CMK (cell line): Measurements from ENCODE around the gene ATP8A1.

Experiments used
- DNase-seq: peaks from one replicate; pipeline ENCODE4 v3.0.0-alpha.2; 2010; ENCODE audit warnings: low read depth

The ATP8A1 gene

GRCh38 chr4:42568610-42569207 is 88.2 kb downstream of the ATP8A1 start:
- DNase-seq = peak; percentile 31

- no peak for DNase-seq
Observed at GRCh38 chr4:42566835-42567234, 90.1 kb downstream of the ATP8A1 start.

GRCh38 chr4:42562016-42562415 is 94.9 kb downstream of the ATP8A1 start:
- no peak for DNase-seq

DNA sequence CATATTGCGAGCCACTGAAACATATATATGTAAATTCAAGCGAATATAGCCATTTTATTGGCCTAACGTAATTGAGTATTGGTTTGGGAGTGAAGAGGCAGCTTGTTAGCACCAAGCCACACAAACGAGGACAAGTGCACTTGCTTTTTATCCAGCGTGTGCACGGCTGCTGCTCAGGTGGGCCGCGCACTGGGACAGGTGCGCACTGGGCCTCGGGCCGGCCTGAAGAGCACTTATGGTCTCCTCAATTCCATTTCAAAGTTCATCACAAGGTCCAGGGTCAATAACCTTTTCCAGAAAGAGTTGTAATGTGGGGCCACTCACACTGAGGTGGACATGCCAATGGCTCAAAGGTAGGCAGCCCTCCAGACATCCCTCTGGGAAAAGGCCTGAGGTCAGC is 95.9 kb downstream of the ATP8A1 start:
- no peak for DNase-seq

DNA sequence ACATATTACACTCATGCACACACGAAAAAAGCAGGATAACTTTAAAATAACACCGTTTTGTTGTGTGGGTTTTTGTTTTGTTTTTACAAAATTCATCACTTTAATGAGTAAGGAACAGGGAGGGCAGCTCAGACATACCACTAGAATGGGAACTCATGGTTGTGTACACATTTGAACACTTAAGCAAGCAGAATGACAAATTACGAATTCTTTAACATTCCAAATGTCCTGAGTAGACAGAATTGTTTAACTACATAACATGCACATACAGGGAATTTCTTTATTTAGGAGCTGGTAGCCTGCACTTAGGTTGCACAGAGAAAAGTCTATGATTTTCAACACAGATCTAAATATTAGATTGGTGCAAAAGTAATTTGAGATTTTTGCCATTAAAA is 96.4 kb downstream of the ATP8A1 start:
- no peak for DNase-seq

GRCh38 chr4:42558156-42558555 is 98.7 kb downstream of the ATP8A1 start:
- no peak for DNase-seq

GRCh38 chr4:42555828-42556227 is 101.1 kb downstream of the ATP8A1 start:
- DNase-seq = no peak

DNA sequence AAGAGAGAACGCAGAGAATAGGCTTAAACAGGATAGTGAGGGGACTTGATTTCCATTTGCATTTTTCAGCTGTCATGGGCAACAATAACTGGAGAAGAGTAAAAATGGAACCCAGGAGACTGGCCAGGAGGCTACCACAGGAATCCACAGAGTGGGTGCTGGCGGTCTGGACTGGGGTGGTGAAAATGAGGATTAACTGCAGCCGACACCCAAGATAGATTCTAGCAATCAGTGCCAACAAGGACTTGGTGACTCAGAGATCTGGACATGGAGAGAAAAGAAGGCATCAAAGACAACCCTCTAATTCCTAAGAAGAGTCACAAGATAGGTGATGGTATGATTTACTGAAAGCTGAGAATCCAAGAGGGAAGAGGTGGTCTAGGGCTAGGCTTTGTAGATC is 102.8 kb downstream of the ATP8A1 start:
- DNase-seq = no peak

- no peak for DNase-seq
Observed at GRCh38 chr4:42549896-42550295, 107.0 kb downstream of the ATP8A1 start.

GRCh38 chr4:42547805-42548204 is 109.1 kb downstream of the ATP8A1 start:
- no peak for DNase-seq

- DNase-seq = no peak
Observed at GRCh38 chr4:42543762-42544161, 113.1 kb downstream of the ATP8A1 start.

DNA sequence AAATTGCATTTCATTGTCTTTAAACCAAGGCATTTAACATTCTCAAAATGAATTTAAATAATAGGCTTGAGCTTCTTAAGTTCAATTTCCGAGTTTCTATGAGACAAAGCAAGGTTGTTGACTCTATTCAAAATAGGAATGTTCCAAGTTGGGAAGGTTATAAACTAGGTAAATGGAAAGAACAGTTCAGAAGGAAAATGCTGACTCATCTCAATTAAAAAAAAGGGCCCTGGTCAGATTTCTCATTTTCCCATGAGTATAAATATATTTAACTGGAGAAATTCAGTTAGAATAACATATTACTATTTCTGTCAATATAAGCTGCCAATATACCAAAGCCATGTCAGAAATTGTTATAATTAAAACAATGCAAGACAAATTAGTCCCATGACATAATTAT is 113.8 kb downstream of the ATP8A1 start:
- no peak for DNase-seq

- DNase-seq = no peak
Observed at GRCh38 chr4:42541647-42542046, 115.3 kb downstream of the ATP8A1 start.

DNA sequence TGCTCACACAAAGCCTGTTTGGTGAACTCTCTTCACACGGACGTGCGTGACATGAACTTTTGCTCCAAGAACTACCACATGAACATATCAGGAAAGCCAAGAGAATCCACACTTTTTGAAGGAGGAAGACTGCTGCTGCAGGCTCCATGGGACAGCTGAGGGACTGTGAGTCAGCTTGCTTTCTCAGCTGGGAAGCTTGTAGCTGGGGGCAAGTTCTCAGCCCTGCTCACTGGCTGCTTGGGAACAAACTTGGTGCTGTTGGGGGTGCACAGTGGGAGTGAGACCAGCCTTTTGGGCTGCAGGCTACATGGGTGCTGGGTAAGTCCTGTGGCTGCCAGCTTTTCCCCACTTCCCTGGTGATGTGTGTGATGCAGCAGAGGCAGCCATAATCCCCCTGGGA is 123.9 kb downstream of the ATP8A1 start:
- no peak for DNase-seq

DNA sequence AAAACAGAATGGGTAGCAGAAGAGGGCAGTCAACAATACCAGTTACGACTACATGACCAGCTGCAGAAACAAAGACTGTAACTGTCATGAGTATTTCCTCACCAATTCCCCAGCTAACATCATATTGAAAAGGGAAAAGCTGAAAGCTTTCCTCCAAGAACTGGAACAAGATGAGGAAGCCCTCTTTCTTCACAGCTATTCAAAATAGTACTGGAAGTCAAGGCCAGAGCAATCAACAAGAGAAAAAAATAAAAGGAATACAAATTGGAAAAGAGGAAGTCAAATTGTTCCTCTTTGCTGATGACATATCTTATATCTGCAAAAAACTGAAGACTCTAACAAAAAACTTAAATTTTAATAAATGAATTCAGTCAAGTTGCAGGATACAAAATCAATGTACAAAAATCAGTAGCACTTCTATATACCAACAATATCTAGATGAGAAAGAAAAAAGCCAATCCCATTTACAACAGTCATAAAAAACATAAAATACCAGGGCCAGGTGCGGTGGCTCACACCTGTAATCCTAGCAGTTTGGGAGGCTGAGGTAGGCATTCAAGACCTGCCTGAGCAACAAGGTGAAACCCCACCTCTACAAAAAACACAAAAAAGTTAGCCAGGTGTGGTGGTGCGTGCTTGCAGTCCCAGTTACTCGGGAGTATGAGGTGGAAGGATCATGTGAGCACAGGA is 125.4 kb downstream of the ATP8A1 start:
- DNase-seq = no peak

GRCh38 chr4:42523066-42523718 is 133.7 kb downstream of the ATP8A1 start:
- no peak for DNase-seq

- DNase-seq = peak; percentile 18
Observed at GRCh38 chr4:42519803-42520417, 137.0 kb downstream of the ATP8A1 start.

DNA sequence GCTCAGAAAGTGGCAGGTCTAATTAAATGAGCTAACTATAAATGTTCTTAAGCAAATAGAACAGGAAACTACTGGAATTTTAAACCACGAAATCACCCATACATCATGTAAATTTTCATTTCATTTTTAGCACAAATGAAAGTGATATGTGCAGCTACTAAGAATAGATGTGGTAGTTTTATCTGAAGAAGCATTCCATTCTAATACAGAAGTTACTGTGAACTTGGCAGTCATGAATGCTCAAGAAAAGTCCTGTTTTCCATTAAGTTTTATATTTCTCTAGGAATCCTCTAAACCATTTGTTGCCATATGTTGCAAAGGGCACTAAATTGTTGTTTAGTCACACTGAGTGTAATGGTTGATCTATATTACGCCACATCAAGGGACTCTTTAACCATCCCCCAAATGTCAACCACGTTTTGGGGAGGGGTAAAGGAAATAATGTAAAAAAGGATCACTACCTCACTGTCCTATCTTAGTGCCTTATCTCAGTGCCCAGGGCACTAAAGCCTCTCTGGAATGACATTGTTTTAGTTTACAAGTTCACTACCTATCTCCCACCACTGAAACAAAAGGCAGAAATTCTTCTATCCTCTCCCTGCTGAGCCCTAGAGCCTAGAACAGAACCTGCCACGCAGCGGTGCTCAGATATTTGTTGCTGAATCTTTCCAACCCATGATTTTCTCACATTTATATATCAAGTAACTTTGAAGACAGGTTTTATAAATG is 141.6 kb downstream of the ATP8A1 start:
- DNase-seq = no peak

- DNase-seq = no peak
Observed at GRCh38 chr4:42513748-42514492, 143.0 kb downstream of the ATP8A1 start.

DNA sequence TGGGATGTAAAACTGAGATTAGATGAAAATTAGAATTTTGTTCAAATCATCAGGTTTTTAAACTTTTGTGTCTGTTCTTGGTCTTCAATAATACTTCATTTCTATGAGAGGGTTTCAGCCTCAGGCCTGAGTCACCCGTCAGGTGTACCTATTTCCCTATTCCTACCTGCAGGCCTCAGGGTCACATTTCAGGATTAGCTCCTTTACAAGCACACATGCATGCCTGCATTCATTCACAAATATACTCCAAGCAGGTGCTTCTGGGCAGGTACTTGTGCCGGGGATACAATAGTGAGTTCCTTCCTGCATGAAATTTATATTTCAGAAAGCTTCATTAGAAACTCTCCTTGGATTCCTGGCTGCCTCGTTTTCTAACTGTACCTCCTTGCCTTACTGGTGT is 144.7 kb downstream of the ATP8A1 start:
- DNase-seq = no peak

DNA sequence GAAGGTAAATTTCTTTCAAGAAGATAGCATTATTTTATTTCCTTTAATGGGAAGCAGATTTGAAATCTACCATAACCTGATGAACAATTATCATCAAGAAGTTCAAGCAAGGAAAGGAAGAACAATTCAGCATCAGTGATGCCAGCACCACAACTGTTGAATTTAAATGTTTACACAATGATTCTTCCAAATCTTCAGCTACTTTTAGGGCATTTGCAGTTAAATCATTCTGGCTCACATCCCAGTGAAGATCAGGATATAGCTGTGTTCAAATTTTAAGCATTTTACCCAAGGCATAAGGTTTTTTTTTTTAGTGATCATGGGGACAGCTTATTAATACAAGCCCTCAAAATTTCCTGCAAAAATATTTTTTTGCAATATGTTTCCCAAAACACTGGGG is 146.7 kb downstream of the ATP8A1 start:
- no peak for DNase-seq
